ENCODE results near the gene FBXO15. TPM values are rescaled to one million over a fixed set of nuclear protein-coding genes. Genes with fewer than 3 reads are reported as not detected.

Gene FBXO15
- polyA plus RNA-seq, 1 experiment, result 0.75 TPM

DNA sequence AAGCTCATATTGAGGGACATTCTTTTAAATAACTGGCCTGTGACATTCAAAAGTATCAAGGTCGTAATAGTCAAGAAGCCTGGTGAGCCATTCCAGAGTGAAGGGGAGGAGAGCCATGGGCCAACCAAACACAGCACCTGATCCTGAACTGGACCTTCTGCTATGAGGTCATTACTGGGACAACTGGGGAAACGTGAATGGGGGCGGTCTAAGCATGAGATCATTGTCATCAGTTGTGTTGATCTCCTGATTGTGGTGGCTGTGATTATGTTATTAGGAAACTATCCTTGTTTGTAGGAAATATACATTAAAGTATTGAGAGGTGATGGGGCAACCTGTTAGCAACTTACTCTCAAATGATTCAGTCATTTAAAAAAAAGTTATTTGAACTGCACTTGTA lies 79.3 kb downstream of the FBXO15 start:
- Histone ChIP-seq H3K27me3 (ENCODE audit: control insufficient read depth, insufficient read depth, low read length) (peaks cover 5% of the 10 kb centered on the region), H3K36me3 (ENCODE audit: control insufficient read depth, insufficient read depth, low read length) (no peaks in the 10 kb centered on the region), H3K4me3 (ENCODE audit: low read depth, low read length) (no peak overlapping the region)
- no peak for TF ChIP-seq CTCF (IDR thresholded peaks at IDR 0.05; ENCODE audit: insufficient read depth, low read depth, low read length)
- CTCF ChIA-PET, result no interaction called here
- DNase-seq (ENCODE audit: low read depth), result no peak
- POLR2A ChIA-PET, result no interaction called here

GRCh38 chr18:74066018-74066417 lies 81.6 kb downstream of the FBXO15 start:
- no peak overlapping the region for H3K4me3 ChIP-seq (ENCODE audit: low read depth, low read length)
- no peaks in the 10 kb centered on the region for H3K36me3 ChIP-seq (ENCODE audit: control insufficient read depth, insufficient read depth, low read length)
- ChIA-PET POLR2A (no interaction called here), CTCF (no interaction called here)
- H3K27me3 ChIP-seq (ENCODE audit: control insufficient read depth, insufficient read depth, low read length), result peaks cover 3% of the 10 kb centered on the region
- no peak for TF ChIP-seq CTCF (IDR thresholded peaks at IDR 0.05; ENCODE audit: insufficient read depth, low read depth, low read length)
- DNase-seq (ENCODE audit: low read depth), result no peak

DNA sequence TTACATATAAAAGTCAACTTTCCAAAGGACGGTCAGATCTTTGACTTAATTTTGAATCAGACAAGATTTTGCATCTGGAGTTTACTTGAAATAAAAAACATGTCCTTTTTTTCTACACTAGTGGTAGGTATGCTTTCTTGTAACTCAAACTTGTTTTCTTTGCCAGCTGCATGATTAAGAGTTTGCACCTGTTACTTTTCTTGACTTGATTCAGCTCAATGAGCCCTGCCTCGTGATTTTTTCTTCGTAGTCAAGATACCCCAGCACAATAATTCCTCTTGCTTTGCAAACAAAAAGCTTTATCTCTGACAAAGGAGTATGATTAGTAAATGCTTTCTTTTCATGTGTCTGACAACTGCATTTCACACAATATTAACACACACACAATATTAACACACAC lies 82.3 kb downstream of the FBXO15 start:
- Histone ChIP-seq H3K36me3 (ENCODE audit: control insufficient read depth, insufficient read depth, low read length) (no peaks in the 10 kb centered on the region), H3K27me3 (ENCODE audit: control insufficient read depth, insufficient read depth, low read length) (peaks cover 3% of the 10 kb centered on the region), H3K4me3 (ENCODE audit: low read depth, low read length) (no peak overlapping the region)
- DNase-seq (ENCODE audit: low read depth), result no peak
- TF ChIP-seq CTCF (IDR thresholded peaks at IDR 0.05; ENCODE audit: insufficient read depth, low read depth, low read length), result no peak
- CTCF ChIA-PET, result interaction anchor here (0.6 to 1.3 kb wide), 2 partner anchors 8 to 1274 kb away, joined by 3 to 4 read pairs; no protein-coding TSS in a partner anchor
- POLR2A ChIA-PET, result no interaction called here

GRCh38 chr18:74064510-74064909 lies 83.1 kb downstream of the FBXO15 start:
- Histone ChIP-seq H3K36me3 (ENCODE audit: control insufficient read depth, insufficient read depth, low read length) (no peaks in the 10 kb centered on the region), H3K4me3 (ENCODE audit: low read depth, low read length) (no peak overlapping the region), H3K27me3 (ENCODE audit: control insufficient read depth, insufficient read depth, low read length) (peaks cover 3% of the 10 kb centered on the region)
- ChIA-PET POLR2A (no interaction called here), CTCF (interaction anchor here (0.5 to 1.3 kb wide), 2 partner anchors 9 to 25 kb away, joined by 3 read pairs; no protein-coding TSS in a partner anchor)
- DNase-seq (ENCODE audit: low read depth), result no peak
- TF ChIP-seq CTCF (IDR thresholded peaks at IDR 0.05; ENCODE audit: insufficient read depth, low read depth, low read length), result no peak

GRCh38 chr18:74063557-74063956 lies 84.1 kb downstream of the FBXO15 start:
- H3K27me3 ChIP-seq (ENCODE audit: control insufficient read depth, insufficient read depth, low read length), result peaks cover 3% of the 10 kb centered on the region; the same call in 1 of the 2 replicates
- H3K4me3 ChIP-seq (ENCODE audit: low read depth, low read length), result no peak overlapping the region
- POLR2A ChIA-PET, result no interaction called here
- CTCF ChIA-PET, result interaction anchor here (1.0 kb wide), 1 partner anchor 20 kb away, joined by 3 read pairs; no protein-coding TSS in a partner anchor
- no peak for TF ChIP-seq CTCF (IDR thresholded peaks at IDR 0.05; ENCODE audit: insufficient read depth, low read depth, low read length)
- no peaks in the 10 kb centered on the region for H3K36me3 ChIP-seq (ENCODE audit: control insufficient read depth, insufficient read depth, low read length)
- no peak for DNase-seq (ENCODE audit: low read depth)

Data from BJ (cell line).